ENCODE results near the gene ZNF423.

DNA sequence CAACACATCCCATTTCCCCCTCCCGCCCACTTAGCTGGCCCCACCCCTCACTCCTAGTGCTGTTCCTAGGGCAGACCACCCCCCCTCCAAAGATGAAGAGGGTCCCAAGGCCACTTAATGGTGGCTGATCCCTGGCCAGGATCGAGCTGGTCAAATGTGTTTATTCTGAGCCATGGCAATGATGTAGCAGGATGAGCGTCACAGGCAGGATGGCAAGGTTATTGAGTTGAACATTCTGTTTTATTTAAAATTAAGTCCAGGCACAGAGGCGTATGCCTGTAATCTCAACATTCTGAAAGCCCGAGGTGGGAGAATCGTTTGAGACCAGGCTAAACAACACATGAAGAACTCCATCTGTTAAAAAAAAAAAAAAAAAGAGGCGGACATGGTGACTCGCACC lies 12.2 kb downstream of the ZNF423 start:
- TF ChIP-seq, protein P1, sequence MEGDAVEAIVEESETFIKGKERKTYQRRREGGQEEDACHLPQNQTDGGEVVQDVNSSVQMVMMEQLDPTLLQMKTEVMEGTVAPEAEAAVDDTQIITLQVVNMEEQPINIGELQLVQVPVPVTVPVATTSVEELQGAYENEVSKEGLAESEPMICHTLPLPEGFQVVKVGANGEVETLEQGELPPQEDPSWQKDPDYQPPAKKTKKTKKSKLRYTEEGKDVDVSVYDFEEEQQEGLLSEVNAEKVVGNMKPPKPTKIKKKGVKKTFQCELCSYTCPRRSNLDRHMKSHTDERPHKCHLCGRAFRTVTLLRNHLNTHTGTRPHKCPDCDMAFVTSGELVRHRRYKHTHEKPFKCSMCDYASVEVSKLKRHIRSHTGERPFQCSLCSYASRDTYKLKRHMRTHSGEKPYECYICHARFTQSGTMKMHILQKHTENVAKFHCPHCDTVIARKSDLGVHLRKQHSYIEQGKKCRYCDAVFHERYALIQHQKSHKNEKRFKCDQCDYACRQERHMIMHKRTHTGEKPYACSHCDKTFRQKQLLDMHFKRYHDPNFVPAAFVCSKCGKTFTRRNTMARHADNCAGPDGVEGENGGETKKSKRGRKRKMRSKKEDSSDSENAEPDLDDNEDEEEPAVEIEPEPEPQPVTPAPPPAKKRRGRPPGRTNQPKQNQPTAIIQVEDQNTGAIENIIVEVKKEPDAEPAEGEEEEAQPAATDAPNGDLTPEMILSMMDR (IDR thresholded peaks at IDR 0.05; ENCODE audit: insufficient read depth, low read depth, low read length): no peak
- TF ChIP-seq EZH2 (IDR thresholded peaks at IDR 0.05; ENCODE audit: insufficient read depth, low read length): no peak

Data from astrocyte (in vitro differentiated cells and primary cell).